ENCODE measurements around the gene SULT2B1.
"Not testable (repeated sequence)": the region's sequence is repeated elsewhere in the genome, so short reads cannot be mapped to it uniquely, and the experiment has no call there.

SULT2B1 gene

DNA sequence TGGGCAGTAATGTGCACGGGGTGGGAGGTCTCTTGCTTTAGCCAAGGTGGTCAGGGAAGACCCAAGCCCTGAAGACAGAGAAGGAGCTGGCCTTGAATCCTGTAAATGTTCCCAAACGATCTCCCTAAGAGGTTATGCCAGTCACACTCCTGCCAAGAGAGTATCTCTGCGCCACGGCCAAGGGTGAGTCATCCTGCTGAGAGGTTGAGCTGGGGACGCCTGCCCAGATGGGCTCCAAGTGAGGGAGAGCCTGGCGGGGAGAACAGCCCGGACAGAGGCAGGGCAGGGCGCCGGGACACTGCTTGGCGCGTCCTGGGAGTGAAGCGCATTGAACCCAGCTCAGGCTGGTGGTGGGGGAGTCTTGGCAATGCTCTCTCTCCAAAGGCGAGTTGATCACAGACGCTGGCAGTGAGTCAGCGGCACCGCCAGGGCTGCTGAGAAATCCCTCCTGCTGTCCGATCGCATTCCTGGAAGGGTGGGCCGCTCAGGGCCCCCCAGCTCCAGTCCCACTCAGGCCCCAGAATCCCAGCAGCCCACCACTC, 16.4 kb downstream of the SULT2B1 start:
- Mint-ChIP-seq H3K4me3 (no peak overlapping the region), H3K27me3 (peaks cover 24% of the 10 kb centered on the region), H3K4me1 (peaks cover 8% of the 10 kb centered on the region), H3K9me3 (no peaks in the 10 kb centered on the region), H3K27ac (no peak overlapping the region)
- ATAC-seq (no peak), DNase-seq (no peak)

DNA sequence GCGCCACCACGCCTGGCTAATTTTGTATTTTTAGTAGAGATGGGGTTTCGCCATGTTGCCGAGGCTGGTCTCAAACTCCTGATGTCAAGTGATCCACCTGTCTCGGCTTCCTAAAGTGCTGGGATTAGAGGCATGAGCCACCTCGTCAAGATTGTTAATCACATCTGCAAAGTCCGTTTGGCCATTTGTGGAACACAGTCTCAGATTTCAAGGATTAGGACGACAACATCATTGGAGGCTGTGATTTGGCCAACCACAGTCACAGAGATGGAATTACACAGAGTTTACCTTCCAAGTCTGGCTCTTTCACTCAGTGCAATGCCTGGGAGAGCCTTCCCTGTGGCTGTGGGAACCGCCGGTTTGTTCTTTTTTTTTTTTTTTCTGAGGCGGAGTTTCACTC, 17.8 kb downstream of the SULT2B1 start:
- DNase-seq, result no peak
- Mint-ChIP-seq H3K9me3 (no peaks in the 10 kb centered on the region), H3K4me1 (peaks cover 8% of the 10 kb centered on the region)

DNA sequence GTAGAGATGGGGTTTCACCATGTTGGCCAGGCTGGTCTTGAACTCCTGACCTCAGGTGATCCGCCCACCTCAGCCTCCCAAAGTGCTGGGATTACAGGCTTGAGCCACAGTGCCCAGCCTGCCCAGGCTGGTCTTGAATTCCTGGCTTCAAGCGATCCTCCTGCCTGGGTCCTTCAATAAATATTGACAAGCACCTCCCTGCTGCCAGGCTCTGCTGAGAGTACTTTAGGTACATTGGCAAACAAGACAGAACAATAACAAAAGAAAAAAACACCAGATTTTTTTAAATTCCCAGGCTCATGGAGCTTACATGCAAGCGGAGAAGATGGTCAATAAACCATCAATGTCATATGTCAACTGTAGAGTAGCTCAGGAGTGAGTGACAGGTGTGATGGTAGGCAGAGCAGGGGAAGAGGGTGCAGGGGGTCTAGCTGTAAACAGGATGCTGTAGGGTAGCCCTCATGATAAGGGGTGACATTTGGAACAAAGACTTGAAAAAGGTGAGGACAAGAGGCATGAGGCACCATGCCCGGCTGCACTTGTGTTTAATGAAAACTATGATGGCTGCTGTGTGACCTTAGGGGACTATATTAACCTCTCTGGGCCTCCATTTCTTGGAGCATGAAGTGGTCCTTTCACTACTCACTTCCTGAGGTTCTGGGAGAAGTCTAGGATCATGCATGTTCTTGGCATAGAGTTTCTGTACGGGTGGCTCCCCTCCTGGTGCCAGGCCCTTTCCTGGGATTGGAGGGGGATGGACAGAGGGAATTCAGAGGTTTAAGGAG, 19.6 kb downstream of the SULT2B1 start:
- no peak for DNase-seq
- H3K4me1 Mint-ChIP-seq, result peaks cover 8% of the 10 kb centered on the region
- H3K27me3 Mint-ChIP-seq, result peaks cover 24% of the 10 kb centered on the region
- H3K4me3 Mint-ChIP-seq, result no peak overlapping the region
- no peak for ATAC-seq
- H3K27ac Mint-ChIP-seq, result no peak overlapping the region
- no peaks in the 10 kb centered on the region for H3K9me3 Mint-ChIP-seq

More for the DNA sequence above, 17.8 kb downstream of the SULT2B1 start:
- Mint-ChIP-seq H3K27me3 (peaks cover 24% of the 10 kb centered on the region), H3K27ac (no peak overlapping the region), H3K4me3 (no peak overlapping the region)
- ATAC-seq, result no peak

DNA sequence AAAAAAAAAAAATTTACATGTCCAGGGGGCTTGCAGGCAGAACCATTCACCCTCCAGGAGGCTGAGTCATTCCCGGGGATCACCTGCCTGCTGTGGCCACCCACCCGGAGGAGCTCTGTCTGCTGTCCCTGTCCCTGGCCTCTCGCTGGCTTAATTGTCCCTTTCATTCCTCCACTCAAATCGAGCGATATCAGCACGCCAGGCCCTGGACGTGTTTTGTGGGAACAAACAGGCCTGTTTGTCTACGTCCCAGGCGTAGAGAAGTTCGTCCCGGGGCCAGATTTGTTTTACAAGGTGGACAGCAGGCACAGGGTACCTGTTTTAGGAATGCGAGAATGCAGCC, 21.2 kb downstream of the SULT2B1 start:
- no peak overlapping the region for H3K4me3 Mint-ChIP-seq
- DNase-seq (no peak), ATAC-seq (no peak)
- no peak overlapping the region for H3K27ac Mint-ChIP-seq
- peaks cover 7% of the 10 kb centered on the region for H3K4me1 Mint-ChIP-seq
- H3K27me3 Mint-ChIP-seq, result peaks cover 8% of the 10 kb centered on the region
- H3K9me3 Mint-ChIP-seq, result no peaks in the 10 kb centered on the region

DNA sequence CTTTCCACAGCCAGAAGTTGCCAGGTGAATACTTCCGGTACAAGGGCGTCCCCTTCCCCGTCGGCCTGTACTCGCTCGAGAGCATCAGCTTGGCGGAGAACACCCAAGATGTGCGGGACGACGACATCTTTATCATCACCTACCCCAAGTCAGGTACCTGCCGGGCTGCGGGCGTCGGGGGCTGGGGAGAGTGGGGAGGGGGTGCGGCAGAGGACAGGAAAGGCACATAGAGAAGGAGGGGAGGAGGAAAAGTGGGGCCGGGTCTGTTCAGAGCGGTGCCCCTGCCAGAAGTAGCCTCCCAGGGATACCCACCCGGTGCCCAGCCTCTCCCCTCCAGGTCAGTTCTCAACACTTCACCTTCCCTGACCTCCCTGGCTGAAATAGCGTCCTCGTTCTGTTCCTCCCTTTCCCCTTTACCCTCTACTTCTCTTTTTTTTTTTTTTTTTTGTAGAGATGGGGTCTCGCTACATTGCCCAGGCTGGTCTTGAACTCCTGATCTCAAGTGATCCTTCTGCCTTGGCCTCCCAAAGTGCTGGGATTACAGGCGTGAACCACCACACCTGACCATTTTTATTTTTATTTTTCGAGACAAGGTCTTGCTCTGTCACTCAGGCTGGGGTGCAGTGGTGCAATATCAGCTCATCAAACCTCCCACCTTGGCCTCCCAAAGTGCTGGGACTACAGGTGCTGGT, 24.1 kb downstream of the SULT2B1 start:
- H3K27ac Mint-ChIP-seq, result no peak overlapping the region
- DNase-seq (no peak), ATAC-seq (no peak)
- no peaks in the 10 kb centered on the region for H3K4me1 Mint-ChIP-seq
- H3K27me3 Mint-ChIP-seq, result no peaks in the 10 kb centered on the region
- H3K4me3 Mint-ChIP-seq, result no peak overlapping the region
- H3K9me3 Mint-ChIP-seq, result no peaks in the 10 kb centered on the region

DNA sequence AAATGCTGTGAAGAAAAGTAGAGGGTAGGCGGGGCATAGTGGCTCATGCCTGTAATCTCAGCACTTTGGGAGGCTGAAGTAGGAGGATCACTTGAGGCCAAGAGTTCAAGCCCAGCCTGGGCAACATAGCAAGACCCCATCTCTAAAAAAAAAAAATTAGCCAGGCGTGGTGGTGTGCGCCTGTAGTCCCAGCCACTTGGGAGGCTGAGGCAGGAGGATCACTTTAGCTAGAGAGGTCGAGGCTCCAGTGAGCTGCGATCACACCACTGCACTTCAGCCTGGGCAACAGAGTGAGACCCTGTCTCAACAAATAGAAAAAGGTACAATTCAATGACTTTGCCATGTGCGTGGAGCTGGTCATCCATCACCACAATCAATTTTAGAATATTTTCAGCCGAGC, 25.9 kb downstream of the SULT2B1 start:
- H3K4me1 Mint-ChIP-seq, H3K9me3 Mint-ChIP-seq, DNase-seq, H3K27me3 Mint-ChIP-seq, H3K4me3 Mint-ChIP-seq, ATAC-seq, H3K27ac Mint-ChIP-seq: not testable (repeated sequence)

DNA sequence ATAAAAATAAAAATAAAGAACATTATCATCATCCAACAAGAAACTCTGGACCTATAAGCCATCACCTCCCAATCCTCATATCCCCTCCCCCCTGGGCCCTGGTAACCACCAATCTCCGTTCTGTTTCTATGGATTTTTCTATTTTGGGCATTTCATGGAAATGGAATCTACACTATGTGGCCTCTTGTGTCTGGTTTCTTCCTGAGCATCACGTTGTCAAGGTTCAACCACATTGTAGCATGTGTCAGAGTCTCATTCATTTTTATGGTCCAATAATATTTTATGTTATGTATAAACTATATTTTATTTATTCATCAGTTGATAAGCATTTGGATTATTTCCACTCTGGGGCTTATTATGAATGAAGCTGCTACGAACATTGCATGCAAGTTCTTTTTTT, 26.9 kb downstream of the SULT2B1 start:
- no peaks in the 10 kb centered on the region for H3K9me3 Mint-ChIP-seq
- peaks cover 2% of the 10 kb centered on the region for H3K4me1 Mint-ChIP-seq
- no peak for ATAC-seq
- peaks cover under 1% of the 10 kb centered on the region for H3K27me3 Mint-ChIP-seq
- H3K27ac Mint-ChIP-seq, result peak overlapping the region in 1 of 2 donors; percentile 27
- H3K4me3 Mint-ChIP-seq, result no peak overlapping the region
- DNase-seq, result no peak

DNA sequence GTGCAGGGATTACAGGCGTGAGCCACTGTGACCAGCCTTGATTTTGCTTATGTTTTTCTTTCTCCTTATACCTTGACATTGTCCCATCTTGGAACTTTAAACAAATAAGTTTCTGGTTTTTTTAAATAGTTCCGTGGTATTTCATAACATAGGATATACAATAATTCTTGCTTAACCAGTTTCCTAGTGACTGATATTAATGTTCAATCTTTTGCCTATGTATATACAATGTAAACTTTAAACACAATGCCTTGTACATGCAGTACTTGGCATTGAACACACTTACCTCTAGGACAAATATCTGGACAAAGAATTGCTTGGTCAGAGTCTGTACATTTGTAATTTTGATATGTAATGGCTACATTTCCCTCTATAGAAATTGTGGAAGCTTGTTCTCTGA, 30.2 kb downstream of the SULT2B1 start:
- no peak overlapping the region for H3K27ac Mint-ChIP-seq
- H3K4me1 Mint-ChIP-seq, result peaks cover 9% of the 10 kb centered on the region
- no peaks in the 10 kb centered on the region for H3K9me3 Mint-ChIP-seq
- DNase-seq, result no peak
- H3K27me3 Mint-ChIP-seq, result peaks cover 8% of the 10 kb centered on the region
- no peak for ATAC-seq
- H3K4me3 Mint-ChIP-seq, result no peak overlapping the region

DNA sequence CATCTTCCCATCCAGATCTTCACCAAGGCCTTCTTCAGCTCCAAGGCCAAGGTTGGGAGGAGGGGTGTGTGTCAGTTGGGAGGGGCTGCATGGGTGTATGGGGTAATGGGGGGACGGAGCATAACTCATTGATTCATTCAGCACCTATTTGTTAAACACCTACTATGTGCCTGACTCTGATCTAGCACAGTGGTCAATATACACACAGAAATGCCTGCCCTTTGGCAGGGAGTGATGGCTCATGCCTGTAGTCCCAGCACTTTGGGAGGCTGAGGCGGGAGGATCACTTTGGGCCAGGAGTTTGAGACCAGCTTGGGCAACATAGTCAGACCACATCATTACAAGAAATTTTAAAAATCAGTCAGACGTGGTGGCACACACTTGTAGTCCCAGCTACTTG, 35.4 kb downstream of the SULT2B1 start:
- Mint-ChIP-seq H3K27me3 (peaks cover 8% of the 10 kb centered on the region), H3K27ac (no peak overlapping the region), H3K4me1 (peaks cover 25% of the 10 kb centered on the region), H3K4me3 (no peak overlapping the region), H3K9me3 (no peaks in the 10 kb centered on the region)
- ATAC-seq, result no peak
- DNase-seq, result no peak

DNA sequence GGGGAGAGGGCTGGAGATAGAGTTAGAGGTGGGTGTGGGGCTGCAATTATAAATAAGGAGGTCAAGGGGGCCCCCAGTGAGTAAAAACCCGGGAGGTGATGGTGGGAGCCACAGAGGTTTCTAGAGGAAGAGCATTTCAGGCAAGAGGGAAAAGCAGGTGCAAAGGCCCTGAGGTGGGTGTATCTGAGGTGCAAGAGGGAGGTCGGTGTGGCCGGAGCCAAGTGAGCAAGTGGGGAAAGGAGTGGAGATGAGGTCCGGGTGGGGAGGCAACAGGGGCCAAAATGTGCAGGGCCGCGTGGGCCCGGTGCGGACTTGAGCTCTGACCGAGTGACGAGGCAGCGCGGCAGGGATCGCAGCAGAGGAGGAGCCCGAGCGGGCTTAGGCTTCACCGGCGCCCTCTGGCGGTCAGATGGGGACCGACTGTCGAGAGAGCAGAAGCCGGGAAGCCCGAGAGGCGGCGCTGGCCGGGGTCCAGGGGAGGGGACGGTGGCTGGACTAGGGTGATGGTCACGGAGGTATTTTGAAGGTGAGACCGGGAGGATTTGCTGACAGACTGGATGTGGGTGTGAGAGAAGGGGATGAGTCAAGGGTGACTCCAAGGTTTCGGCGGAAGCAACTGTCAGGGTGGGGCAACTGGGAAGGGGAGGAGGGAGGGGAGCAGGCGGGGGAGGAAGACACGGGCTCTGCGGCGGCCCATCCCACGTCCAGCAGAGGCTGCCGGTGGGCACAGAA, 36.9 kb downstream of the SULT2B1 start:
- Mint-ChIP-seq H3K4me3 (peak overlapping the region; percentile 68 to 73), H3K9me3 (no peaks in the 10 kb centered on the region), H3K27ac (no peak overlapping the region), H3K27me3 (peaks cover 8% of the 10 kb centered on the region), H3K4me1 (peaks cover 31% of the 10 kb centered on the region)
- ATAC-seq (peak; percentile 86), DNase-seq (peak; percentile 84 to 87)

DNA sequence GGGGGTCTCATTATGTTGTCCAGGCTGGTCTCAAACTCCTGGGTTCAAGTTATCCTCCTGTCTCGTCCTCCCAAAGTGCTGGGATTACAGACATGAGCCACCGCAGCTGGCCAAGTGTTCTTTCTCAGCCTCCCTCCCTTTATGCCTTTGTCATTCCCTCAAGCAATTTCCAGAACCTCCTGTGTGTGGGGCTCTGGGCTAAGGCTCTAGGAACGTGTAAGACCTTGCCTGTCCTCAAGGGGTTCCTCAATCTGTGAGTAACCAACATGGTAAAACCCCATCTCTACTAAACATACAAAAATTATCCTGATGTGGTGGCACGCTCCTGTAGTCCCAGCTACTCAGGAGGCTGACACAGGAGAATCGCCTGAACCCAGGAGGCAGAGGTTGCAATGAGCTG, 39.0 kb downstream of the SULT2B1 start:
- no peaks in the 10 kb centered on the region for H3K27me3 Mint-ChIP-seq
- H3K4me1 Mint-ChIP-seq, result peaks cover 29% of the 10 kb centered on the region
- no peak overlapping the region for H3K27ac Mint-ChIP-seq
- H3K4me3 Mint-ChIP-seq, result no peak overlapping the region
- ATAC-seq (no peak), DNase-seq (no peak)
- no peaks in the 10 kb centered on the region for H3K9me3 Mint-ChIP-seq

DNA sequence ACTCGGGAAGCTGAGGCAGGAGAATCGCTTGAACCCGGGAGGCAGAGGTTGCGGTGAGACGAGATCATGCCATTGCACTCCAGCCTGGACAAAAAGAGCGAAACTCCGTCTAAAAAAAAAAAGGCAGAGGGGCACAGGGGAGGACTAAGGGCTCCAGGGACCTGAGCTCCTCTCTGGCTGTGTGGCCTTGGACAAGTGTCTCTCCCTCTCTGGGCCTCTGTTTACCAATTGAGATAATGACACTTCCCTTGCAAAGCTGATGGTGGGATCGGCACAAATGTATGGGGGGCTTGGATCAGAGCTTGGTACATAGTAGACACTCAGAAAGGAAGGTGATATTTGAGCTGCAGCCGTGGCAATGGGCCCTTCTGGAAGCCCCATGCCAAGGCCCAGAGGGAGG, 43.2 kb downstream of the SULT2B1 start:
- no peak for ATAC-seq
- H3K9me3 Mint-ChIP-seq, result no peaks in the 10 kb centered on the region
- no peak for DNase-seq
- H3K27ac Mint-ChIP-seq, result no peak overlapping the region
- H3K4me1 Mint-ChIP-seq, result peaks cover 18% of the 10 kb centered on the region
- no peaks in the 10 kb centered on the region for H3K27me3 Mint-ChIP-seq
- H3K4me3 Mint-ChIP-seq, result no peak overlapping the region

DNA sequence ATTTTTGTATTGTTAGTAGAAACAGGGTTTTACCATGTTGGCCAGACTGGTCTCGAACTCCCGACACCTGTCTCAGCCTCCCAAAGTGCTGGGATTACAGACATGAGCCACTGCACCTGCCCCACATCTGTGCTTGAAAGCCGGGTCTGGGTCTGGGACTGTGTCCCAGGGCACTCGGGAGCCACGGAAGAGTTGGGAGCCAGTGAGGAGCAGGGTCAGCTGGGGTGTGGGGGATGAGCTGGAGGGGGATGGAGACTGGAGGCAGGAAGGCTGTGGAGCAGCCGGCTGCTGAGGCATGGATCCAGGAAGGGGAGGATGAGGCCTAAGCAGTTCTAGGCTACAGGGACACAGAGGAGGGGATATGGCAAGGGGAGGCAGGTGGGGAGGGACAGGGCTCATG, 43.9 kb downstream of the SULT2B1 start:
- H3K27ac Mint-ChIP-seq, result no peak overlapping the region
- ATAC-seq (no peak), DNase-seq (no peak)
- no peaks in the 10 kb centered on the region for H3K9me3 Mint-ChIP-seq
- H3K27me3 Mint-ChIP-seq, result no peaks in the 10 kb centered on the region
- peak overlapping the region; percentile 31 to 75 for H3K4me3 Mint-ChIP-seq
- H3K4me1 Mint-ChIP-seq, result peaks cover 18% of the 10 kb centered on the region

DNA sequence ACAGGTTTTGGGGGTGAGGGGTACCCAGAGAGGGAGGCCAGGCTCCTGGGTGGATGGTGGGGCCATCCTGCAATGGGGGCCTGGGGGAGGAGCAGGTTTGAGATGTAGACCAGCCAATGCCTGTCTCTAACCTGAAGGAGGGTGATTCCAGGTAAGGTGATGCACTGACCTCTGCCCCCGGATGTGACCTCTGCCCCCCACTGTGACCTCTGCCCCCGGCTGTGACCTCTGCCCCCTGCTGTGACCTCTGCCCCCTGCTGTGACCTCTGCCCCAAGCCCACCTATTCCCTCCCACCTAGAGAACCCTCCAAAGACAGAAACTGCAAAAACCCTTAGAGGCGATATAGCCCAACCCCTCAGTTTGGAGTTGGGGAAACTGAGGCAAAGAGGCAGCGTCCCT, 44.3 kb downstream of the SULT2B1 start:
- Mint-ChIP-seq H3K9me3 (no peaks in the 10 kb centered on the region), H3K4me1 (peaks cover 18% of the 10 kb centered on the region), H3K27me3 (no peaks in the 10 kb centered on the region), H3K27ac (no peak overlapping the region), H3K4me3 (peak overlapping the region; percentile 56 to 75)
- ATAC-seq, result no peak
- no peak for DNase-seq

DNA sequence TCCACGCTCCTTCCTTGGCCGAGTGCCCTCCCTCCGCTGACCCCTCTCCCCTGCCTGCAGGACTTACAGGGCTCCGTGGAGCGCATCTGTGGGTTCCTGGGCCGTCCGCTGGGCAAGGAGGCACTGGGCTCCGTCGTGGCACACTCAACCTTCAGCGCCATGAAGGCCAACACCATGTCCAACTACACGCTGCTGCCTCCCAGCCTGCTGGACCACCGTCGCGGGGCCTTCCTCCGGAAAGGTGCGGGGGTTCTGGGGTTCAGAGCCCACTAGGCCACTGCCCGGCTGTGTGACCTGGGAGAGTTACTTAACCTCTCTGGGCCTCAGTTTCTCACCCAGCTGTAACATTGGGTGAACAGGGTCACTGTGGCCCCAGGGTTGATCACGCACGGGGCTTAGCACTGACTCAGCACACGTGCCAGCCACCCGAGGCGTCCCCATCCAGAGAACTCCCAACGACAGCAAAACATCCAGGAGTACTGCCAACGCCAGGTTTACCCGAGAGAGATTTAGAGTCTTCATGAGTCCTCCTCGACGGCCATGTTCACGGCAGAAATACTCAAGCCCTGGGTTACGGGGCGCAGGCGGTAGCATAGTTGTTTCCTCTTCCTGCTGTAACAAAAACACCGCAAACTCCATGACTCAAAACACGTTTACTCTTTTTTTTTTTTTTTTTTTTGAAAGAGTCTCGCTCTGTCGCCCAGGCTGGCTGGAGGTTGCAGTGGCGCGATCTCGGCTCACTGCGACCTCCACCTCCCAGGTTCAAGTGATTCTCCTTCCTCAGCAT, 44.9 kb downstream of the SULT2B1 start:
- Mint-ChIP-seq H3K4me1 (peaks cover 18% of the 10 kb centered on the region), H3K9me3 (no peaks in the 10 kb centered on the region), H3K4me3 (peak overlapping the region; percentile 56 to 67), H3K27me3 (no peaks in the 10 kb centered on the region), H3K27ac (peak overlapping the region in 1 of 2 donors; percentile 97)
- no peak for DNase-seq
- ATAC-seq, result peak; percentile 74
